Testis (tissue), 3 donors: ENCODE data around the gene POMGNT1. TPM values are rescaled to one million over a fixed set of nuclear protein-coding genes. Genes with fewer than 3 reads are reported as not detected.

ENCODE experiments used
- DNase-seq: peaks from one replicate; pipeline ENCODE4 v3.0.0-alpha.2; 2019
- H3K27ac ChIP-seq, 2 donors: fragments of 200-600 bp; sonication (generic); one replicate each; pipeline ENCODE4 v1.5.1; 2019
- H3K27me3 ChIP-seq: fragments of 200-600 bp; sonication (generic); one replicate; pipeline ENCODE4 v1.5.1; 2019
- H3K36me3 ChIP-seq: fragments of 200-600 bp; sonication (generic); one replicate; pipeline ENCODE4 v1.5.1; 2017; ENCODE audit warnings: low read depth; ENCODE audit errors: missing control alignments
- H3K4me1 ChIP-seq: fragments of 200-600 bp; sonication (generic); one replicate; pipeline ENCODE4 v1.5.1; 2019
- H3K4me3 ChIP-seq, 2 donors: fragments of 200-600 bp; sonication (generic); one replicate each; pipeline ENCODE4 v1.5.1; 2017 to 2019
- H3K9me3 ChIP-seq: fragments of 200-600 bp; sonication (generic); one replicate; pipeline ENCODE4 v1.5.1; 2017
- CTCF ChIP-seq, 3 experiments: fragments of 450-650 bp in 2 of 3; fragments of 200-600 bp in 1 of 3; sonication (generic) in 1 of 3; IDR thresholded peaks; one replicate each; pipeline ENCODE4 v1.5.1; 2016 to 2019; ENCODE audit warnings: antibody characterized with exemption in 3 of 3, mild to moderate bottlenecking in 2 of 3, moderate library complexity in 1 of 3
- POLR2A ChIP-seq: fragments of 450-650 bp; IDR thresholded peaks from one replicate; pipeline ENCODE4 v1.6.1; 2017; ENCODE audit warnings: antibody characterized with exemption, mild to moderate bottlenecking, moderate library complexity
- WGBS, 2 donors: methylation state at CpG; one replicate each; pipeline ENCODE4 v1.1.5; 2018; 5-methylcytosine and 5-hydroxymethylcytosine counted together
- intact Hi-C: fragments of 100-400 bp; cut with DNase I; formaldehyde crosslinking; loops from one replicate; pipeline ENCODE4 v1.15.1; 2023; ENCODE audit warnings: low total_unique reads
- polyA plus RNA-seq: library from polyadenylated mRNA; stranded (reverse); fragments of 350-450 nt; fragmentation: Illumina TruSeq; extraction: RNeasy Lipid Tissue Mini Kit (QIAGEN cat#74804); gene quantifications from one replicate; pipeline ENCODE4 v1.2.3, GENCODE V29; 2014; ENCODE audit warnings: low read depth, low replicate concordance; ENCODE audit not compliant: insufficient read depth
- total RNA-seq, 2 donors: library from RNA; depleted of rRNA; stranded (reverse); fragments of >200 nt; gene quantifications; one replicate each; pipeline ENCODE4 v1.2.3, GENCODE V29; 2016

POMGNT1 gene
- total and polyA plus RNA-seq, 3 donors from 2014 or later = 84.9 to 133 (median 112) TPM

- no peak for DNase-seq
- no peak for TF ChIP-seq POLR2A
- no peak for TF ChIP-seq CTCF (IDR thresholded peaks at IDR 0.05)
- H3K27me3 ChIP-seq = no peaks in the 10 kb centered on the region
- intact Hi-C loops = no loop called here
- H3K9me3 ChIP-seq = no peaks in the 10 kb centered on the region
- 69 to 78% methylated on average over 8 to 18 of the region's 18 CpGs for WGBS, 2 donors
- no peak overlapping the region for H3K27ac ChIP-seq
- no peak overlapping the region for H3K4me3 ChIP-seq
- H3K4me1 ChIP-seq = no peaks in the 10 kb centered on the region
- no peaks in the 10 kb centered on the region for H3K36me3 ChIP-seq
Measured at GRCh38 chr1:46219551-46220520, 21.6 kb upstream of the POMGNT1 start.

- TF ChIP-seq CTCF (IDR thresholded peaks at IDR 0.05) (no peak), POLR2A (no peak)
- 91 to 93% methylated on average over 8 of the region's 8 CpGs for WGBS, 2 donors
- intact Hi-C loops = no loop called here
Measured at GRCh38 chr1:46218443-46218842, 20.2 kb upstream of the POMGNT1 start.

GRCh38 chr1:46215504-46215903, 17.3 kb upstream of the POMGNT1 start:
- no peaks in the 10 kb centered on the region for H3K4me1 ChIP-seq
- no peaks in the 10 kb centered on the region for H3K9me3 ChIP-seq
- DNase-seq = no peak
- H3K27ac ChIP-seq = no peak overlapping the region
- intact Hi-C loops = no loop called here
- no peaks in the 10 kb centered on the region for H3K27me3 ChIP-seq
- H3K36me3 ChIP-seq = no peaks in the 10 kb centered on the region
- TF ChIP-seq POLR2A (no peak), CTCF (IDR thresholded peaks at IDR 0.05) (no peak)
- no peak overlapping the region for H3K4me3 ChIP-seq

More at GRCh38 chr1:46218443-46218842, 20.2 kb upstream of the POMGNT1 start:
- no peaks in the 10 kb centered on the region for H3K27me3 ChIP-seq
- no peak overlapping the region for H3K27ac ChIP-seq
- H3K9me3 ChIP-seq = no peaks in the 10 kb centered on the region
- no peak for DNase-seq
- H3K4me1 ChIP-seq = no peaks in the 10 kb centered on the region
- no peak overlapping the region for H3K4me3 ChIP-seq
- no peaks in the 10 kb centered on the region for H3K36me3 ChIP-seq

GRCh38 chr1:46211051-46211450, 12.8 kb upstream of the POMGNT1 start:
- DNase-seq = no peak
- Histone ChIP-seq H3K27me3 (no peaks in the 10 kb centered on the region), H3K4me3 (no peak overlapping the region), H3K27ac (no peak overlapping the region), H3K9me3 (no peaks in the 10 kb centered on the region), H3K36me3 (no peaks in the 10 kb centered on the region), H3K4me1 (peaks cover under 1% of the 10 kb centered on the region)
- no peak for TF ChIP-seq POLR2A
- no peak for TF ChIP-seq CTCF (IDR thresholded peaks at IDR 0.05)
- 79% methylated on average over 2 of the region's 2 CpGs for WGBS, 2 donors
- intact Hi-C loops = no loop called here
